Stimulated activated CD8-positive, alpha-beta memory T cell treated with anti-CD3 and anti-CD28 coated beads, Interleukin-7, amount 100 ng/mL, for 1 hour (primary cell): Measurements from ENCODE around the gene ATXN7L3.
A peak's percentile ranks its signal among the peaks of the same experiment; 100 is the strongest.
"Not testable (repeated sequence)": the region's sequence is repeated elsewhere in the genome, so short reads cannot be mapped to it uniquely, and the experiment has no call there.

ENCODE experiments used
- DNase-seq, 2 donors: peaks; one replicate each; pipeline ENCODE4 v3.0.0-alpha.2; 2020; ENCODE audit warnings: low read depth in 2 of 2

Gene ATXN7L3, protein sequence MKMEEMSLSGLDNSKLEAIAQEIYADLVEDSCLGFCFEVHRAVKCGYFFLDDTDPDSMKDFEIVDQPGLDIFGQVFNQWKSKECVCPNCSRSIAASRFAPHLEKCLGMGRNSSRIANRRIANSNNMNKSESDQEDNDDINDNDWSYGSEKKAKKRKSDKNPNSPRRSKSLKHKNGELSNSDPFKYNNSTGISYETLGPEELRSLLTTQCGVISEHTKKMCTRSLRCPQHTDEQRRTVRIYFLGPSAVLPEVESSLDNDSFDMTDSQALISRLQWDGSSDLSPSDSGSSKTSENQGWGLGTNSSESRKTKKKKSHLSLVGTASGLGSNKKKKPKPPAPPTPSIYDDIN

DNA sequence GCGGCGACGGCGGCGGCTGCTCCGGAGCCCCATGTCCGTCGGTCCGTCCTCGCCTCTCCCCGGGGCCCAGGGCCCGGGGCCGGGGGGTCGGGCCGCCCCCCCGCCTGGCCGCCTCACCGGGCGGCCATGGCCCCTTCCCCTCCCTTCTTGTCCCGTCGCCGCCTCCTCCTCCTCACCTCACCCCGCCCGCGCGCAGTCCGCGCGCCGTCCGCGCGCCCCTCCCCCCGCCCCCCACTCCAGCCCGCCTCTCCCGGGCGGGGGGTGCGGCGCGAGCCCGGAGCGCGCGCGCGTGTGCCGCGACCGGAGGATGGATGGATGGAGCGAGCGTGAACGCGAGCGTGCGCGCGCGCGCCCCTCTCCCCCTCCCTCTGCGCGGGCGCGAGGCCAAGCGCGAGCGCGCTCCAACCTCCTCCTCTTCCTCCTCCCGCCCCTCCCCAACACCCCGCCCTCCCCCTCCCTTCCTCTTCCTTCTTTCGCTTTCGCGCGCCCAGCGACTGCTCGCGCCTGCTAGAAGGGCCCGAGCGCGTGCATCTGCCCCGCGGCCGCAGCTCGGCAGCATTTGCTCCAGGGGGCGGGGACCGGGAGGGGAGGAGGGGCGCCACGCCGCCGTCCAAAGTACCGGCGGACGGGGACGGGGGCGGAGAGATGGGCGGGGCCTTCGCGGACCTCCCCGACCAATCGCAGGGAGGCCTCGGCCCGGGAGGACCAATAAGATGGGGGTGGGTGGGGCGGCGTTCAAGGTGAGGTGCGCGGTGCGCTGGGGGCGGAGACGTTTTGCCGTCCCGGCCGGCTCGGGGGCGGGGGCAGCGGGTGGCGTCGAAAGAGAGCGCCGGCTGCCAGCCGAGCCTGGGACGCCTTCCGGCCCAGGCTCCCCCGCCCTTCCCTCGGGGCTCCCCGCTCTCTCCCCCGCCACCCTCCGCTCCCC, at the start of gene ATXN7L3:
Gene ATXN7L3, minus strand, starts transcription at position 332 of the 925 bp plus-strand sequence. CDS start 1,814 bp downstream, outside the sequence.
- DNase-seq = peak; percentile 99 to 100

DNA sequence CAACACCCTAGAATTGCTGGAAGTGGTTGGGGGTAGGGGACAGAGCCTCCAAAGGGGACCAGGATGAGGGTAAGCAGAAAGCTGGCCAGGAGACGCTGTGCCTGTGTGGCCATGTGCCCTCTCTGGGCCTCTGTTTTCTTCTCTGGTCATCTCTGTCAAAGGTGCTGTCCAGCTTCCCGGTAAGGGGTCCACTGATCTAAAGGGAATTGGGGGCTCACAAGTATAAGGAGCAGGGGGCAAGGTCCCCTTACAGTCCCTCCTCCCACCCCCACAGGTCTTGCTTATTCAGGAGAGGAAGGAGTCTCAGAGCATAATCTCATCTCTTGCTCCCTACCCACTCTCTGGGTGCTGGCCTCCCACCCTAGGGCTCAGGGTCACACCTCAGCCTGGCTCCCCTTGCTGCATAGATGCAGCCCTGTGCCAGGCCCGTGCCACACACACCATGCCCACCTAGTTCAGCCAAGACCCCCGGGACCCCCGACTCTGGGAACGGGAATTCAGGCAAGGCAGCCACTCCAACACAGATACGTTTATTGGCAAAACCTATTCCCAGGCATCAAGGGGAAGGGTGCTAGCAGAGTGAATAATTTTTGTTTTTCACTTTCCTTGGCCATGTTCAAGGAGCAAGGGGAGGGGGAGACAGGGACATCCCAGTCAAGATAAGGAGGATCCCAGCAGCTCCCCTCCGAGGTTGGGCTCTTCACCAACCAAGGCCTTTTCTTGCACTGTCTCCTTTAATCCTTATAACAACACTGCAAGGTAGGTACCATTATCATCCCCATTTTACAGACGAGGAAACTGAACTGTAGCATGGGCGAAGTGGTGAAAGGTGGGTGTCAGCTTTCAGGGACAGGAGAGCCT, 48.4 kb upstream of the ATXN7L3 start:
- no peak for DNase-seq

DNA sequence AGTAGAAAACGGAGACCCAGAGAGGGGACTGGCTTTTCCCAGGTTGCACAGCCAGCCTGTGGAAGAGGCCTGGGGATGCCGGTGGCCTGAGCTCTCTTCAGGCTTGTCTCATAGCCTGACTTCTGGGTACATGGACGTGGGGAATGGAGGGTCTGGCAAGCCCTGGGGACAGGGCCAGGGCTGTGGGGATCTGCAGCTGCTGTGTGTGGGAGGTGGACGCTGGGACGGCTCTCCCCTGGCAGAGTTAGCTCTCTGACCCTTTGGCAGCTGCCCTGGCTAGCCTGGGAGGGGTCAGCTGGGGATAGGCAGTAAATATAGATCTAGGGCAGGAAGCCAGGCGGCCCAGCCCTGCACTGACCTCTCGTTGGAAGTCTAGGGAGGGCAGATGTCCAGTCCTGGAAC, 47.8 kb upstream of the ATXN7L3 start:
- DNase-seq = no peak

DNA sequence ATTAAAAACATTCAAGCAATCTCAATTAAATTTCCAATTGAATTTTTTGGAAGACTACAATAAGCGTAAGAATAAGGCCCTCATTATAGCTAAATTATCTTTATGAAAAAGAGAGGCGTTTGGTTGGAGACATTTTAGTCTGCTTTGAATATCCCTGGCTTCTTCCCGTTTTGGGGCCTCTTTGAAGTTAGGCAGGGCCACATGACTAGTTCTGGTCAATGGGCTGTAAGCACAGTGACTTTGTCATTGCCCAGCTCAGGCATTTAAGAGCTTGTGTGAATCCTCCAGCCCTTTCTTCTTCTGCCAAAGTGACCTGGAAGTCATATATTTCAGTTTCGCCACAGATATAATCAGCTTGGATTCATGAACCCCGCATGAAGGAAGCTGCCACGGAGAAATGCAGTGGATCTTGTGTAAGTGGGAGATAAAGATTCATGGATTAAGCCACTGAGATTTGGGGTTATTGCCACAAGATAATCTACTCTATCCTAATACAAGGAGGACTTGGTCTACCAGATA, 41.5 kb upstream of the ATXN7L3 start:
- no peak for DNase-seq

DNA sequence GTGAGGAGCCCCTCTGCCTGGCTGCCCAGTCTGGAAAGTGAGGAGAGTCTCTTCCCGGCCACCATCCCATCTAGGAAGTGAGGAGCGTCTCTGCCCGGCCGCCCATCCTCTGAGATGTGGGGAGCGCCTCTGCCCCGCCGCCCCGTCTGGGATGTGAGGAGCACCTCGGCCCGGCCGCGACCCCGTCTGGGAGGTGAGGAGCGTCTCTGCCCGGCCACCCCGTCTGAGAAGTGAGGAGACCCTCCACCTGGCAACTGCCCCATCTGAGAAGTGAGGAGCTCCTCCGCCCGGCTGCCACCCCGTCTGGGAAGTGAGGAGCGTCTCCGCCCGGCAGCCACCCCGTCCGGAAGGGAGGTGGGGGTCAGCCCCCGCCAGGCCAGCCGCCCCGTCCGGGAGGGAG, 38.2 kb upstream of the ATXN7L3 start:
- DNase-seq = not testable (repeated sequence)

DNA sequence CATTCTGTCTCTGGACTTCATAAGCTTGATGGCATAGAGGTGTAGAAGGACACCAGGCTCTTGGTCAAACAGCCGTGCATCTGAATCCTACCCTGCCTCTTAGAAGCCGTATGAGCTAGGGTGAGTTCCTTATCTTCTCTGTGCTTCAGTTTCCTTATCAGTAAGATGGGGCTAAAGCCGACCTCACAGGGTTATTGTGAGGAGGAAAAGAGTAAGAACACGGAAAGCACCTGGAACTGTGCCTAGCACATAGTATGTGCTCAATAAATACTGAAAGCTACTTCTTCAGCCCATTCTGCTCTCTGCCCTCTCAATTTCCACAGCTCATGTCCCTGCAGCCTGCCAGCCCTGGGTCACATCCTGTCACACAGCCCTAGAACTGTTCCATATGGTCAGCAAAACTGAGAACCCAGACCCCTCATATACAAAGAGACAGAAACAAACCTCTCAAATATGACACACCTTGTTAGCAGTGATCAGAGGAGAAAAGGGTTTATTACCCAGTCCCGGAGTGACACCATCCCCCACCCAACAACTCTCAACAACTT, 36.8 kb upstream of the ATXN7L3 start:
- DNase-seq = no peak

DNA sequence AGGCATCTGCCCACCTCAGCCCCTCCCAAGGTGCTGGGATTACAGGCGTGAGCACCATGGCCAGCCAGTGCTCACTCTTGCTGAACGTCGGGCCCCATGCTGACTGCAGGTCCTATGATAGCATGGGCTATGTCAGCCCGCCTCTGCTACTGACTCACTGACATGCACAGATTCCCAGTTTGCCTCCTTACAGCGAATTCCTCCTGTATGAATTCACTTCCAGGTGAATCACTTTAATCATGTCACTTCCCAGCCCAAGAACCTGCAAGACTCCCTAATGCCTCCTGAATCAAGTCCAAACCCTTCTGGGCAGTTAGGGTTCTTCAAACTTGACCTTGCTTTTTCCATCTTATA, 35.9 kb upstream of the ATXN7L3 start:
- DNase-seq = no peak

DNA sequence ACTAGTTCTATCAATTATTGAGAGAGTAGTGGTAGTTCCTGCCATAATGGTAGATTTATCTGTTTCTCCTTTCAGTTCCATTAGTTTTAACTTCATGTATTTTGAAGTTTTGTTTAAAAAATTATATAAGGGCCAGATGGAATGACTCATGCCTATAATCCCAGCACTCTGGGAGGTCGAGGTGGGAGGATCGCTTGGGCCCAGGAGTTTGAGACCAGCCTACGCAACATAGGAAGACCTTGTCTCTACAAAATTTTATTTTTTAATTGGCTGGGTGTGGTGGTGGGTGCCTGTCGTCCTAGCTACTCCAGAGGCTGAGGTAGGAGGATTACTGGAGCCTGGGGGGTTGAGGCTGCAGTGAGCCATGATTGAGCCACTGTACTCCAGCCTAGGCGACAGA, 33.9 kb upstream of the ATXN7L3 start:
- DNase-seq = no peak

DNA sequence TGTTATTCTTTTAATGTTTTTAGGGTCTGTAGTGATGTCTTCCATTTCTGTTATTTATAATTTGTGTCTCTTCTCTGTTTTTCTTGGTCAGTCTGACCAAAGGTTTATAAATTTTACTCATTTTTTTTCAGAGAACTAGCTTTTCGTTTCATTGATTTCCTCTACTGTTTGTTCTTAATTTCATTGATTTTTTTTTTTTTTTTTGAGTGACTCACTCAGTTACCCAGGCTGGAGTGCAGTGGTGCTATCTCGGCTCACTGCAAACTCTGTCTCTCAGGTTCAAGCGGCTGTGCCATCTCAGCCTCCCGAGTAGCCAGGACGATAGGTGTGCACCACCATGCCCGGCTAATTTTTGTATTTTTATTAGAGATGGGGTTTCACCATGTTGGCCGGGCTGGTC, 32.4 kb upstream of the ATXN7L3 start:
- no peak for DNase-seq

DNA sequence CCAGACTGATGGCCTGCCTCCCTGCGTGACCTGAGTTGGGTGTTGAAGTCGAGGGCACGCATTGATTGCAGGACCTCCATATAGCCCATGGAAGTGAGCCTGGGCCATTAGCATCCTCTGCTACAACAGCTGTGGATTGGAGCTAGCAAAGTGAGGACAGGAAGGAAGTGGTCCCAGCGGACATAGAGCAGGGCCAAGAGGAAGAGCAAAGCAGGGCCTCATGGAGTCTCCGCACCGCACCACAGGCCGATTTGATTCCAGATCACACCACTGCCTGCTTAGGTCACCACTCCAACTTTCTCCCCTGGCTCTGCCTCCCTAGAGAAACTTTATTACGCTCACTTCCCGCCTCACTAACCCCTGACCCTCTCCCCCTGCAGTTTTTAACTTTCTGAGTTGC, 30.5 kb upstream of the ATXN7L3 start:
- DNase-seq = no peak

DNA sequence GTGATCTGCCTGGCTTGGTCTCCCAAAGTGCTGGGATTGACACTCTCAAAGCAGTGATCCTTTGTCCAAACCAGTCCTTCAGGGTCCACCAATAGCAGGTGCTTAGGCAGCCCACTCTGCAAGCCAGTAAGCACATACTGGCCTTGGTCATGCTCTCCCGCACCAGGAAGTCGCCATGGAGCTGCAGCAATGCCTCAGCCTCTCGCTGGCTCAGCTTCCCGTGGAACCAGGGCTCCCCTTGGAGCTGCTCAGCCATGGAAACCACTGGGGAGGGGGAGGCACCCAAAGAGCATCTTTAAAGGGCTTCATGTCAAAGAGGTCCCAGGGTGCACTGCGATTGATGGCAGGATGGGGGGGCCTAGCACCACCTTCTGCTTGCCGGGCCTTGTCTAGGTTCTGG, 29.4 kb upstream of the ATXN7L3 start:
- DNase-seq = no peak

DNA sequence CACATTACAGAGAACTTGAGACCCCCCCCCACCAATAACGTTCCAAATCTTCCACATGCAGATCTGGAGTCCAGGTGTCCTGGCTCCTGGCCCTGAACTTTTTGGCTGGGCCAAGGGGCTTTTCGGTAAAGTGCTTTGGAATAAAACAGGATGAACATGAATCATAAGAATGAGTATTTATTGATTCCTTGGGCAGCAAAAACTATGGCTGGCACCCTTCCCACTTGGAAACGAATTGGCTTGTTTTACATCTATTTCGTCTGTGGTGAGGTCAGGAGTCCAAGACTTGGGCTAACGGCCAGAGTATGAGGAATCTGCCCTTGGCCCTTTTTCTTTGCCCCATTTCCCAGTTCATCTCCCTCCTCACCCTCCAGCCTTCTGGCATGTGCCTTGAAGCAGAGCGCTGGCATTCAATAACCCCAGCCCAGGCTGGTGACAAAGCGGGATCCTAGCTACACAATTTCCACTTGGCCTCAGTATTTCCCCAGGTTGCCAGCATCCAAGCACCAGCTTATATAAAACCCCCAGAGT, 23.9 kb upstream of the ATXN7L3 start:
- no peak for DNase-seq

DNA sequence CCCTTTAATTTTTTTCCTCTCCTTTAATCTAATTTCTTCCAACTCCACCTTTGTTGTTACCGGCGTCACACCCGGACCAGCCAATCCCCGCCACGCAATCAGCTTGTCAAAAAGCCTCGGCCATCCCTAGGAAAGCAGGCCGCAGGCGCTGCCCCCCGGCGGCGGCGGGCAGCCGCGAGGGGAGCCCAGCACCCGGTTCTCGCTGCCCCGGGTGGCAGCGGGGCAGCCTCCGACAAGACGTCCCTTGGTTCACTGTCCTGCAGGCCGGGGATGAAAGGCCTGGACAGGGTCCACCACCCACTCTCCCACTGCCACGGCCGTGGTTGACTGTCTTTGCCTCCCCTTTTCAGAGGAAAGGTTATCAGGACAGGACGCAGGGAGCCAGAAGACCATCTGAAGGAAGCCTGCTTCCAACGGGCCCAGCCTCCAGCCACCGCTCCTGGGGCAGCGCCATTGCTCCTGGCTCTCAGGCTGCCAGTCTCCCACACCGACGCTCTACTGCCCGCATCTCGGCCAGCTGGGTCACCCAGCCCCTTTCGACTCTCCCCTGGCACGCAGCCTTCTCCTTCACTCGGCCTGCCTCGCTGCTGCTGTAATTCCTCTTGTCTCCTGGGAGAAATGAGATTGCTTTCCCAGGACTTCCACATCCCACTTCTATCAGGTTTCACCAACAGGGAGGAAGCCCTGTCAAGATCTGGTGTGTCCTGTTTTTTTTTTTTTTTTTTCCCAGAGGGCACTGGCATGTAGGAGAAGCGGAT, 22.6 kb upstream of the ATXN7L3 start:
- DNase-seq = no peak

DNA sequence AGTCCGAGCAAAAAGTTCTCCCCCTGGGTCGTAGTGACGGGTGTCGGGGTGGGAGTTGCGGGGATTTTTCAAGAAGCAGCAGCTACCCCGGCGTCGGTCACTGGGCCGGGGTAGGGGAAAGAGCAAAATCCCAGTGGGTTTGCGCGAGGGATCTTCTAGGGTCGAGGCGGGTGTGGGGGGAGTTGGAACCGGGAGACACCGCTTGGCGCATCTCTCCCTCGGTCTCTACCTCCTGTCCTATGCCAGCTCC, 22.1 kb upstream of the ATXN7L3 start:
- no peak for DNase-seq

DNA sequence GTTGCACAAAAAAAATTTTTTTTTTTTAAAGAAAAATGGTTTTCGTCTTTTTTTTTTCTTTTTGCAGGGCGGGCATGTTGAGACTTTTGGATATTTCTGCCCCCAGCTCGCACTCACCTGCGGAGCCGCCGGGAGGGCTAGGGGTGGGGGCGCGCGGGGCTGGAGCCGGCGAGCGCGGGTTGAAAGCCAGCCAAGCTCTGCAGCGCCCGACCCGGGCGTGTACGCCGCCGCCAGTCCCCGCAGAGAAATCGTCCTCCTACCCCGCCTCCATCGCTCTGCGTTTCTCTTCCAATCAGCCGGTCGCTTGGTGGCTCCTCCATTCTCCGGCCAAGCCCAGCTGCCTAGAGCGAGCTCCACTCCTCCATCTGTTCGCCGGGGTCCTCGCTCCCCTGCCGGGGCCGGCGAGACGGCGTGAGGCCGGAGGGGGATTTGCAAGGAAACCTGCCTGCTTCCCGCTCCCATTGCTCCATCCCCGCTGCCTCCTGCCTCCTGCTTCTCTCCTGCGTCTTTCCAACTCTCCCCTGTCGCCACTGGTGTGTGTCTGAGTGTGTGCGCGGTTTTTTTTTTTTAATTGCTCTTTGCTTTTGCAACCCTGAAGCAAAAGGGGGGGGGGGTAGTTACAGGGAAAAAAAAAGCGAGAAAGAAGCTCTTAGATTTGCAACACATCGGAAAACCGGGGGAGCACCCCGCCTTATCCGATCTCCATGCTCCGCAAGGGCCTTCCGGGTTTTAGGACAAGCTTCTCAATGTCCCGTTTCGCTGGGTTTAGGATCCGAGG, 21.6 kb upstream of the ATXN7L3 start:
- peak in 1 of 2 donors; percentile 32 for DNase-seq

DNA sequence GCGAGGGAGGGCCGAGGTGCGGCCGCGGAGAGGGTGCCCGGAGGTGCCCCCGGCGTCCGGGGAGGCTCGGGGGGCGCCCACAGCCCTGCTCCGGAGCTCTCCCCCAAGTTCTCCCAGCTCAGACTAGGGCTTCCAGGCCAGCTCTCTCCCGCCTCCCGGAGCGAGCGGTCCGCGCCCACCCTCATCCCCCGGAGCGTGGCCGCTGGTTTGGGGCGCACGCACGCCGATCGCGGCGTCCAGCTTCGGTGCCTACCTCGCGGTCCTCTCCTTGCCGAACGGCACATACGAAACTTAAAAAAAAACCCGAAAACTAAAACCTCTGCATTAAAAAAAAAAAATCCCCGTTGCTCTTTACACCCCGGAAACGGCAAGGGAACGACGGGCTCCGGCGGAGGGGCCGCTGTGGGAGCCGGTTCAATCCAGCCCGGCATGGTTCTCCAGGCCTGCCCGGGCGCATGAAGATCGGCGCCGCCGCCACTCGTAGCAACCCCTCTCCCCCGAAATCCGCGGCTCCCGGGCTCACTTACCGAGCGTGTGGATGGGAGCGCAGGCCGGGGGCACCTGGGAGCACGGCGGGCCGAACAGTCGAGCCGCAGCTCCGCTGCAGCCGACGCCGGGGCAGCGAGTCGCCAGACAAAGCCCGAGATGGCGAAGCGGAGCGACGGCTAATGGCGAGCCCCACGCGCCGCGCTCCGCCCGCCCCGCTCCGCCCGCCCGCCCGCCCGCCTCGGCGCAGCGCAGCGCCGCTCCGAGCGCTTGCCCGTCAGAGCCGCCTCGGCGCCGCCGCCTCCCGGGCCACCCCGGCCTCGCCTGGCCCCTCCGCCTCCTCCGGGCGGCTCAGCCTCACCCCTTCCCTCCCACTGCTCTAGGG, 20.8 kb upstream of the ATXN7L3 start:
- peak in 1 of 2 donors; percentile 16 for DNase-seq

DNA sequence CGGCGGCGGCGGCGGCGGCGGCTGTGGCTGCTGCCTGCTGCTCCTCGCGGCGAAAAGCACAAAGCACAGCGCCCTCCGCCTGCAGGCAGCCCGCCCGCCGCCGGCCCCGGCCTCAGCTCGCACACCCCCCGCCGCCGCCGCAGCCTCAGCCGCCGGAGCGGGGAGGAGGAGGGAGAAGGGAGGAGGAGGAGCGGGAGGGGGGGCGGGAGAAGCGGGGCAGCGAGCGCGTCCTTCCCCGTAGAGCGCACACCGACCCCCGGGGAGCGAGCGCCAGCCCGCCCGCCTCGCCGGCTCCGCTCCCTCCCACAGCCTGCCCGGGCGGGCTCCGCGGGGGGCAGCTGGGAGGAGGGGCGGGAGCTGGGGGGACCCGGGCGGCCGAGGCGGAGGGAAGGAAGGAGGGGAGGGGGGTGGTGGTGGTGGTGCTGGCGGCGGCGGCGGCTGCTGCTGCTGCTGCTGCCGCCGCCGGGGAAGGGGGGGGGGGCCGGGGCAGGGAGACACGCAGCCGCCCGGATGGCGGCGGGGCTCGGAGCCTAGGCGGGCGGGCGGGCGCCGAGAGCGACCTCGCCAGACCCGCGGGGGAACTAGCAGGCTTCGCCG, 20.0 kb upstream of the ATXN7L3 start, which contains the start of gene UBTF:
Gene UBTF, minus strand, starts transcription at position 60 of the 597 bp plus-strand sequence. CDS start 1,446 bp downstream, outside the sequence.
- DNase-seq = peak; percentile 31 to 46

DNA sequence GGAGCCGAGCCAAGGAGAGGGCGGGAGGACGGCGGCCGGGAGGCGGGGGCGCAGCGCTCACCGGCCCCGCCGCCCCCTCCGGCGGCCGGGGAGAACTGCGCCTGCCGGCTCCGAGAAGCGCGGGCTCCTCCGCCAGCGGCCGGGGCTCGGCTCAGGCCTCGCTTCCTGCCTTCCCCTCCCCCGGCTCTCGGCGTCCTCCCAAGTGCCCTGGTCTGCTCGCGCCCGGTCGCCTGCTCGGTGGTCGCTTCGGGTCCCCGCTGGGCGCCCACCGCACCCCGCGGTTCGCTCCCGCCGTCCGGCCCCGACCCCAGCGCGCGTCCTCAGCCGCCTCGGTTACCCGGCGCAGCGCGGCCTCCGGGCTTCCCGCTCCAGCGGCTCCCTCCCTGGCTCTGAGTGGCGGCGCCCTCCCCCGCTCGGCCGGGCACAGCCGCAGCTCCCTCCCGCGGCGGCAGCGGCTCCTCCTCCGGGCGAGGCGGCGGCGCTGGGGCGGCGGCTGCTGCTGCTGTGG, 19.5 kb upstream of the ATXN7L3 start:
- peak; percentile 43 to 44 for DNase-seq
